IPS DF 6.9 (cell line): ENCODE data around the gene CCHCR1.
"Not testable (repeated sequence)": the region's sequence is repeated elsewhere in the genome, so short reads cannot be mapped to it uniquely, and the experiment has no call there.

ENCODE experiments used
- DNase-seq: peaks from one replicate; pipeline ENCODE4 v3.0.0-alpha.2; 2013; ENCODE audit warnings: low read depth, low spot score
- H3K27ac ChIP-seq: one replicate; pipeline ENCODE4 v1.5.1; 2013; ENCODE audit warnings: low read length, control low read depth
- H3K27me3 ChIP-seq: 2 replicates; pipeline ENCODE4 v1.6.1; 2013; ENCODE audit warnings: mild to moderate bottlenecking, low read length; ENCODE audit not compliant: control insufficient read depth, insufficient read depth
- H3K36me3 ChIP-seq: 2 replicates; pipeline ENCODE4 v1.6.1; 2013; ENCODE audit warnings: low read length; ENCODE audit not compliant: control insufficient read depth, insufficient read depth
- H3K4me1 ChIP-seq: 2 replicates; pipeline ENCODE4 v1.6.1; 2013; ENCODE audit warnings: low read length; ENCODE audit not compliant: control insufficient read depth, insufficient read depth
- H3K4me3 ChIP-seq: 2 replicates; pipeline ENCODE4 v1.5.1; 2013; ENCODE audit warnings: mild to moderate bottlenecking, low read length
- H3K9me3 ChIP-seq: 2 replicates; pipeline ENCODE4 v1.6.1; 2013; ENCODE audit warnings: low read length, inconsistent platforms; ENCODE audit not compliant: control insufficient read depth, insufficient read depth
- WGBS: extraction: QIAGEN DNeasy Blood & Tissue Kit; methylation state at CpG from one replicate; pipeline ENCODE4 v1.1.7; 2013; ENCODE audit warnings: mixed read lengths, missing lambda C conversion rate; ENCODE audit not compliant: insufficient read length, insufficient coverage; 5-methylcytosine and 5-hydroxymethylcytosine counted together

Gene CCHCR1

DNA sequence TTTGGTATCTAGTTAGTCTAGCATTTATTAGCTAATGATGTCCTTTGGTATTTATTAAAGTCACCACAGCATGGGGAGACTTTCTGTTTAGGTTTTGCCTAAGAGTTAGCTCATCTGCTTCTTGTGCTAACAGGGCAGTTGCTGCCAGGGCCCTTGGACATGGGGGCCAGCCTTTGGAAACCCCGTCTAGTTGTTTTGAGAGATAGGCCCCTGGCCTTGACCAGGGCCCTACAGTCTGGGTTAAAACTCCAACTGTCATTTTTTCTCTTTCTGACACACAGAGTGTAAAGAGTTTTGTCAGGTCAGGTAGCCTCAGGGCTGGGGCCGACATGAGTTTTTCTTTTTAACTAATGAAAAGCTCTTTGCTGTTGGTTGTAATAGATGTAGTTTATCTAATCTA, 25.7 kb upstream of the CCHCR1 start:
- H3K36me3 ChIP-seq, H3K4me3 ChIP-seq, H3K27ac ChIP-seq, H3K27me3 ChIP-seq, H3K9me3 ChIP-seq, DNase-seq, H3K4me1 ChIP-seq: not testable (repeated sequence)
- no CpG with 5 or more reads among the region's 2 CpGs for WGBS

DNA sequence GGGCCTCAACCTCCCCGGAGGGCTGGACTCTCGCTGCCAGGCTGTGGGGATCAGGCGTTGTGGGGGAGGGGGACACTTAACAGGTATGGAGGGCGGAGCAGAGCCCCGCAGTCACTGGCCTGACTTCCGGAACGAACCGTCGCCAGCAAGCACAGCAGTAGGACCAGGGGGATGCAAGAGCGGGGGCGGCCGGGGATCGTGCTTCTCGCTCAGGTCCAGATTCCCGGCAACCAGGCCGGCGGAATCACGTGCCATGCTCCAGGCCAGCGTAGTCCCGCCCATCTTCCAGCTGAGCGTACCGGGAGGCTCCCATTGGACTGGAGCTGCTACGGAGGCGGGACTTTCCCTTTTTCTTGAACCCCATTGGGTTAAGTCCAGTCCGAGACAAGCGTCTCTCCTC, 22.9 kb upstream of the CCHCR1 start:
- Histone ChIP-seq H3K36me3 (no peaks in the 10 kb centered on the region), H3K4me1 (peaks cover 4% of the 10 kb centered on the region; the same call in 1 of the 2 replicates), H3K27ac (no peak overlapping the region), H3K4me3 (no peak overlapping the region), H3K27me3 (no peaks in the 10 kb centered on the region), H3K9me3 (no peaks in the 10 kb centered on the region)
- WGBS: no CpG with 5 or more reads among the region's 26 CpGs
- DNase-seq: no peak

DNA sequence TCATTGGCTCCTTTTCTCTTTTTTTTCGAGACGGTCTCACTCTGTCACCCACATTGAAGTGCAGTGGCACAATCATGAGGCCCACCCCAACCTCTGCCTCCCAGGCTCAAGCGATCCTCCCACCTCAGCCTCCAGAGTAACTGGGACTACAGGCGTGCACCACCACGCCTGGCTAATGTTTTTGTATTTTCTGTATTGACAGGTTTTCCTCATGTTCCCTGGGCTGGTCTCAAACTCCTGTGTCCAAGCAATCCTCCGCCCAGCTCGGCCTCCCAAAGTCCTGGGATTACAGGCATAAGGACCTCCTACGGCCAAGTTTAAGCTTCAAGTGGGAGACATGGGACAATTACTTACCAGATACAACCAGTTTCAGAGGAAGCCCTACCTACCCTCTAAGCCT, 22.3 kb upstream of the CCHCR1 start:
- WGBS: no CpG with 5 or more reads among the region's 8 CpGs
- Histone ChIP-seq H3K4me1 (peaks cover 4% of the 10 kb centered on the region; the same call in 1 of the 2 replicates), H3K36me3 (no peaks in the 10 kb centered on the region), H3K4me3 (no peak overlapping the region), H3K27ac (no peak overlapping the region), H3K27me3 (no peaks in the 10 kb centered on the region), H3K9me3 (no peaks in the 10 kb centered on the region)
- no peak for DNase-seq

DNA sequence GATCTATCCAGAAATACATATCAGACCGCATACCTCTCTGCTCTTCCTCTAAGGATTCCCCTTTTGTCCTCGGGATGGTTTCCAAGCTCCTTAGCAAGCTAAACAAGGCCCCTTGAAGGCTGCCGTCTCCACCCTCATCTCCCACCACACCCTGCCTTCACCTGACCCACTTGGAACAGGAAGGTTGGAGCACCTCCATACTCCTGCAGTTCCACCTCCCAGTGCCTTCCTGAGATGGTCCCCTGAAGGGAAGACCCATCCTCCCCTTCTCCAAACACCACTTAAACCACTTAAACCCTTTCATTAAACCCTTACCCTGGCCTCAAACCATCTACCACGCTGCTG, 21.4 kb upstream of the CCHCR1 start:
- H3K27me3 ChIP-seq: no peaks in the 10 kb centered on the region

DNA sequence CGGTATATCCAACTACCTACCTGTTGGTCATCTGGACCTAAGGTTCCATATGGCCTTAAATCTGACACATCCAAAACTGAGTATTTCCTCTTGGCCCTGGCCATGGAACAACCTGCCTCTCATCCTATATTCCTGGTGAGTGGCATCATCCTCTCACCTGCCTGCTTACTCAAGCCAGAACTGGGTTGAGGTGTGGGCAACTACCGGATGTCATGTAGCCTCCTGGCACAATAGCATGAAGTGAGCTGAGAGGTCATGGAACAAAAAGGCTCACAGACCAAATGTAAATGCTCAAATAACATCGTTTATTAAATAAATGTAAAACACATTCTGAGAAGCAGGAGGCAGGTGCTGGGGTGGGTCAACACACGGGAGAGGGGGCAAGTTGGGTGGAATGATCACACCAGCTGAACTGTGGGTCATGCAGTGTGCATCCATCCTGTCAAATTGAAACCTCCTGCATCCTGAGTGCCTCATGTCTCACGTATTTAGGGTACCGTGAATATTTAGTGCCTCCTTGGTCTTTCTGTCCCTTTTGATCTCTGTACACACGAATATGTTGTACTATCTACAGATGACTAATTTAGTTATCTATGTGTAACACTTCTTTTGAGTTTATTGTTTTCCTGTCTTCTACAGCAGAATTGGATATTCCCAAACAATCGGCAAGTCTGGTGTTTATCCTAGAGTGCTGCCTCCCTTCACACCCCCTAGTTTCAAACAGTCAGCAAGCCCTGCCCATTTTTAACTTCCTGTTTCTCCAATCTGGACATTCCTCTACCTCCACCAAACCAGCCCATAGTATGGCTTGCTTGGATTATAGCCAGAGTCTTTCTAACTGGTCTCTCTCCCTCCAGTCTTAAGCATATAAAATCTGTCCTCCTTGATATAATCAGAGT, 20.8 kb upstream of the CCHCR1 start:
- H3K36me3 ChIP-seq: no peaks in the 10 kb centered on the region
- H3K4me3 ChIP-seq: no peak overlapping the region
- no peaks in the 10 kb centered on the region for H3K9me3 ChIP-seq
- WGBS: no CpG with 5 or more reads among the region's 8 CpGs
- no peak overlapping the region for H3K27ac ChIP-seq
- no peak for DNase-seq
- H3K27me3 ChIP-seq: no peaks in the 10 kb centered on the region
- peaks cover 6% of the 10 kb centered on the region for H3K4me1 ChIP-seq

More for the DNA sequence above, 21.4 kb upstream of the CCHCR1 start:
- no peak for DNase-seq
- H3K36me3 ChIP-seq: no peaks in the 10 kb centered on the region
- no peak overlapping the region for H3K27ac ChIP-seq
- no peak overlapping the region for H3K4me3 ChIP-seq
- 100% methylated on average over 1 of the region's 4 CpGs for WGBS
- H3K9me3 ChIP-seq: no peaks in the 10 kb centered on the region
- peaks cover 4% of the 10 kb centered on the region; the same call in 1 of the 2 replicates for H3K4me1 ChIP-seq

DNA sequence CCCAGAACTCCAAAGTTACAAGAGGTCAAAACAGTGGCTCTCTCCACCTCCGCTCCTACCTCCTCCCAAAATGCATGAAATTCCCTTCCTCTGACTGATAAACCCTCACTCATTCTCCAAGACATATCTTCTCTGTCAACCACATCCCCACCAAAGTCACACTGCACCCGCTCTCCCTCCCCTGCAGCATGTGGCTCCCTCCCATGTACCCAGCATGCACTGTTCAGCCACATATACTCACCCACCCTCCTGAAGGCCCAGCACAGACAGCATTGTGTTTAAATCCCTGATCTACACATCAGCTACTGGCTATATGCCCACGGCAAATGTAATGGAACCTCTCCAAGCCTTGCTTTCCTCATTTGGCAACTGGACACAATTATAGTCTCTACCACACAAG, 18.4 kb upstream of the CCHCR1 start:
- no CpG with 5 or more reads among the region's 3 CpGs for WGBS
- DNase-seq: no peak

DNA sequence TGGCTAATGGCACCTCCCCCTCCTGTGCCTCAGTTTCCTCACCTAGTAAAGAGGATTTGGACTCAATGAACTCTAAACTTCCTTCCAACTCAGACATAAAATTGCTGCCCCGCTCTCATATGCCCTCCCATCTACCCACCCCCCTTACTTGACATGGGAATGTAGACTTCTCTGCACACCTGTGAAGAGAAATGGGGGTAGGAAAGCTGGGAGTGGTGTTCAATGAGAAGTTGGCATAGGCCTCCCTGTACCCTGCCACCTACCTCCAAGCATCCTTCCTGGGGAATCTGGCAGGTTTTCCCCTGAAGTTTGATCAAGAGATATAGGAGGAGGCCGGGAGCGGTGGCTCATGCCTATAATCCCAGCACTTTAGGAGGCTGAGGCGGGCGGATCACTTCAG, 16.8 kb upstream of the CCHCR1 start:
- DNase-seq: no peak
- H3K27ac ChIP-seq: no peak overlapping the region
- peaks cover 8% of the 10 kb centered on the region for H3K4me1 ChIP-seq
- WGBS: no CpG with 5 or more reads among the region's 5 CpGs
- no peak overlapping the region for H3K4me3 ChIP-seq
- H3K9me3 ChIP-seq: no peaks in the 10 kb centered on the region
- H3K27me3 ChIP-seq: no peaks in the 10 kb centered on the region
- no peaks in the 10 kb centered on the region for H3K36me3 ChIP-seq

More for the DNA sequence above, 18.4 kb upstream of the CCHCR1 start:
- no peaks in the 10 kb centered on the region for H3K27me3 ChIP-seq
- no peak overlapping the region for H3K4me3 ChIP-seq
- peaks cover 9% of the 10 kb centered on the region for H3K4me1 ChIP-seq
- H3K36me3 ChIP-seq: no peaks in the 10 kb centered on the region
- H3K27ac ChIP-seq: no peak overlapping the region
- no peaks in the 10 kb centered on the region for H3K9me3 ChIP-seq

DNA sequence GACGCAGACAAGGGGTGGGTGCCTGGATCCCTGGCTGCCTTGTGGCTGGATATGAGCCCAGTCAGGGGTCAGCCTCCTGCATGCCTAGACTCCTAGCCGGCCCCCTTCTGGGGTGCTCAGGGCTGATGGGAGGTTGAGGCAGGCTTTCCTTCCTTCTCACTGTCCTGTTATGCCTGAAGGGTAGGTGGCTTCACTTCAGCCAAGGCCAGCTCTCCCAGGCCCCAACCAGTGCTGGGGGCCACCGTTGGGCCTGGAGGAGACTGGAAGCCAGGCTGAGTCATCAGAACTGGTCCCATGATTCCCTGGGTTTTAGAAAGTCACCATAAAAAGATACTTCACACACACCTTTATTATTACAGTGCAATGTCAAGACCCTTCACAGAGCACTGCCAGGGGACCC, 15.8 kb upstream of the CCHCR1 start:
- H3K27me3 ChIP-seq: no peaks in the 10 kb centered on the region
- DNase-seq: no peak
- H3K36me3 ChIP-seq: no peaks in the 10 kb centered on the region
- peaks cover 8% of the 10 kb centered on the region for H3K4me1 ChIP-seq
- WGBS: no CpG with 5 or more reads among the region's 3 CpGs
- no peak overlapping the region for H3K4me3 ChIP-seq
- H3K9me3 ChIP-seq: no peaks in the 10 kb centered on the region
- peak overlapping the region; percentile 22 for H3K27ac ChIP-seq

DNA sequence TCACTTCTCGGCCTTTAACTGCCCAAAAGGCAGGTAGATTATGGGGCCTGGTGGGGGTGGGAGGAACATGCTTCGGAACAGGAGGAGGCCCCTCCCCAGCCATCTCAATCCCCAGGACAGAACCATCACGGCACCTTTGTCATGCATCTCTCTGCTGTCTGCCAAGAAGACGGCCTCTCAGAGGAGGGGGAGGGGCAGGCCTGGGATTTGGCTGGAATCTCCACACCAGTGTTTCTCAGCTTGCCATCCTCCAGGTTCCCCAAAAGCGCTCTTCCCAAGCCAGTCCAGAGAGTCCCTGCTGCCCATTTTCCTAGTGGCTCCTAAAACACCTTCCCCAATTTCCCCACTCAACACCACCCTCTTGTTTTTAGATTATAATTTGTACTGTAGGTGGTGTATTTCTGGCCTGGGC, 15.4 kb upstream of the CCHCR1 start:
- peaks cover 8% of the 10 kb centered on the region for H3K4me1 ChIP-seq
- H3K27me3 ChIP-seq: no peaks in the 10 kb centered on the region
- no peaks in the 10 kb centered on the region for H3K9me3 ChIP-seq
- H3K4me3 ChIP-seq: peak overlapping the region; percentile 17; the same call in 1 of the 2 replicates
- H3K27ac ChIP-seq: peak overlapping the region; percentile 53
- WGBS: no CpG with 5 or more reads among the region's 5 CpGs
- peak; percentile 96 for DNase-seq
- no peaks in the 10 kb centered on the region for H3K36me3 ChIP-seq

DNA sequence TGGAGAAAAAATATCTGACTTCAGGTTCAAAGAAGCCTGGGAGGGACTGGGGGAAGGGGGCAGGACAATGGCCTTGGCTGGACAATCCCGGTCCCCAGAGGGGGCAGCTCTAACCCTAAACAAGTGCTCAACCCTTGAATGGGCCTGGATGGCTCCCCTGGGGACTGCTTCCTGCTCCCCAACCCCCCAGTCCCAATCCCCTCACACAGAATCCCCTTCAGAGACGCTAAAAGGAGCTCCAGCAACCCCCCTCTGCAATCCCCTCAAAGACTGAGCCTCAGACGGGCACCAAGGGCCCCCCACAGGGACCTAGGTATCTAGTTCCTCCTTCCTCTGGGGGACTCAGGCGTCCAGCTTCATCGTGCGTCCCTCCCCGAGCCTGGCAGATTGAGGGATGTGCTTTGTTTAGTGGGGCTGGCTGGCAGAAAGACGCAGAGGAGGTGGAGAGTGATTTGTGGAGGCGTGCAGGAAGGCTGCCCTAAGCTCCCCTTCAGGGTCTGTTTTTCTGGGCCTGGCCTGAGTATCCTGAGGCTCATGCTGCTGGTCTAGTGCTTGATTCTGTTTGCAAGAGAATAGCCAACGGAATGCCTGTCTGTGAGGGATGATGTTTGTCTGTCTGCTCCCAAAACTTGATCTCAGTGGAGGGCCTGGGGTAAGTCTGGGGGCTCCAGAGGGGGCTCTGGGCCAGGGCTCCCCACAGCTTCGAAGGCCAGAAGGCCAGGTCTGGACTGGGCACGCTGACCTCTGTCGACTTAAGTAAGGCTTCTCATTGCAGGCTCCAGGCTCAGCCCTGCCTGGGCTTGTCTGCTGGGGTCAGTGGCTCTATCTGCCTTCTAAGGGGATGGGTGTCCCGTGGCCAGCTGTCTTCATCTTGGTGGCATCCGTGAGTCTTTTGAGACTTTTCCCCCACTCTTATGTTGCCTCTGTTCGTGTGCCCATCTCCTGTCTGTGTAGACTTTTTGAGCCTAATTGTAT, 14.6 kb upstream of the CCHCR1 start:
- H3K9me3 ChIP-seq: no peaks in the 10 kb centered on the region
- peaks cover 8% of the 10 kb centered on the region for H3K4me1 ChIP-seq
- no peaks in the 10 kb centered on the region for H3K27me3 ChIP-seq
- peak overlapping the region; percentile 17; the same call in 1 of the 2 replicates for H3K4me3 ChIP-seq
- H3K36me3 ChIP-seq: no peaks in the 10 kb centered on the region
- peak overlapping the region; percentile 53 for H3K27ac ChIP-seq
- peak; percentile 98 for DNase-seq
- no CpG with 5 or more reads among the region's 16 CpGs for WGBS
